KMS-11 (cell line): Measurements from ENCODE around the gene LENG8.

Experiments
- H2AFZ ChIP-seq: fragments of 200-600 bp; sonication (generic); 2 replicates; pipeline ENCODE4 v1.6.1; 2016; ENCODE audit warnings: antibody characterized with exemption, mixed run types, low read depth
- H3K27ac ChIP-seq: fragments of 200-600 bp; sonication (generic); 2 replicates; pipeline ENCODE4 v1.6.1; 2016; ENCODE audit warnings: mild to moderate bottlenecking, mixed run types
- H3K27me3 ChIP-seq: fragments of 200-600 bp; sonication (generic); 2 replicates; pipeline ENCODE4 v1.6.1; 2017; ENCODE audit warnings: mild to moderate bottlenecking, low read depth, mixed run types, moderate library complexity; ENCODE audit not compliant: insufficient read depth
- H3K36me3 ChIP-seq: fragments of 200-600 bp; sonication (generic); 2 replicates; pipeline ENCODE4 v1.6.1; 2017; ENCODE audit warnings: mild to moderate bottlenecking, mixed run types; ENCODE audit not compliant: insufficient read depth
- H3K4me1 ChIP-seq: fragments of 200-600 bp; sonication (generic); 2 replicates; pipeline ENCODE4 v1.6.1; 2016; ENCODE audit warnings: mild to moderate bottlenecking, low read depth, mixed run types; ENCODE audit not compliant: poor library complexity, severe bottlenecking
- H3K4me2 ChIP-seq: fragments of 200-600 bp; sonication (generic); 2 replicates; pipeline ENCODE4 v1.7.0; 2016; ENCODE audit warnings: mild to moderate bottlenecking, mixed run types
- H3K4me3 ChIP-seq: fragments of 200-600 bp; sonication (generic); IDR thresholded peaks from 2 replicates; pipeline ENCODE4 v1.6.1; 2017; ENCODE audit warnings: low read depth, low read length, mixed read lengths; ENCODE audit not compliant: insufficient read depth
- H3K79me2 ChIP-seq: fragments of 200-600 bp; sonication (generic); 2 replicates; pipeline ENCODE4 v1.6.1; 2016; ENCODE audit warnings: low read depth, mixed run types; ENCODE audit not compliant: insufficient read depth
- H3K9ac ChIP-seq: fragments of 200-600 bp; sonication (generic); 2 replicates; pipeline ENCODE4 v1.6.1; 2016; ENCODE audit warnings: mild to moderate bottlenecking, mixed run types
- H4K20me1 ChIP-seq: fragments of 200-600 bp; sonication (generic); 2 replicates; pipeline ENCODE4 v1.6.1; 2016; ENCODE audit warnings: mild to moderate bottlenecking, mixed run types; ENCODE audit not compliant: insufficient read depth
- TF ChIP-seq, protein P1 (sequence below): fragments of 200-600 bp; sonication (generic); conservative IDR thresholded peaks from 2 replicates; pipeline ENCODE4 v1.6.1; 2017; ENCODE audit warnings: low read depth, mild to moderate bottlenecking, antibody characterized with exemption, low read length, moderate library complexity, mixed read lengths

LENG8 gene

DNA sequence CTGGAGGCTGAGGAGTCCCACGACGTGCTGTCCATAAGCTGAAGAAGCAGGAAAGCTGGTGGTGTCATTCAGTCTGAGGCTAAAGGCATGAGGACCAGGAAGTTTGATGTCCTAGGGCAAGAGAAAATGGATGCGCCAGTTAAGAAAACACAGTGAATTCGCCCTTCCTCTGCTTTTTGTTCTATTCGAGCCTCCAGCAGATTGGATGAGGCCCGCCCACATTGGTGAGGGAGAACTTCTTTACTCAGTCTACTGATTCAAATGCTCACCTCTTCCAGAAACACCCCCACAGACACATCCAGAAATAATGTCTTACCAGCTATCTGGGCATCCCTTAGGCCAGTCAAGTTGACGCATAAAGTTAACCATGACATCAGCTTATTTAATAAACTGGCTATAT, 41.2 kb upstream of the LENG8 start:
- H3K79me2 ChIP-seq, result no peaks in the 10 kb centered on the region
- no peak overlapping the region for H3K27ac ChIP-seq
- TF ChIP-seq, protein P1, sequence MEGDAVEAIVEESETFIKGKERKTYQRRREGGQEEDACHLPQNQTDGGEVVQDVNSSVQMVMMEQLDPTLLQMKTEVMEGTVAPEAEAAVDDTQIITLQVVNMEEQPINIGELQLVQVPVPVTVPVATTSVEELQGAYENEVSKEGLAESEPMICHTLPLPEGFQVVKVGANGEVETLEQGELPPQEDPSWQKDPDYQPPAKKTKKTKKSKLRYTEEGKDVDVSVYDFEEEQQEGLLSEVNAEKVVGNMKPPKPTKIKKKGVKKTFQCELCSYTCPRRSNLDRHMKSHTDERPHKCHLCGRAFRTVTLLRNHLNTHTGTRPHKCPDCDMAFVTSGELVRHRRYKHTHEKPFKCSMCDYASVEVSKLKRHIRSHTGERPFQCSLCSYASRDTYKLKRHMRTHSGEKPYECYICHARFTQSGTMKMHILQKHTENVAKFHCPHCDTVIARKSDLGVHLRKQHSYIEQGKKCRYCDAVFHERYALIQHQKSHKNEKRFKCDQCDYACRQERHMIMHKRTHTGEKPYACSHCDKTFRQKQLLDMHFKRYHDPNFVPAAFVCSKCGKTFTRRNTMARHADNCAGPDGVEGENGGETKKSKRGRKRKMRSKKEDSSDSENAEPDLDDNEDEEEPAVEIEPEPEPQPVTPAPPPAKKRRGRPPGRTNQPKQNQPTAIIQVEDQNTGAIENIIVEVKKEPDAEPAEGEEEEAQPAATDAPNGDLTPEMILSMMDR, result no peak
- peaks cover 10% of the 10 kb centered on the region for H3K27me3 ChIP-seq
- H4K20me1 ChIP-seq, result no peaks in the 10 kb centered on the region
- H2AFZ ChIP-seq, result no peak overlapping the region
- no peaks in the 10 kb centered on the region for H3K36me3 ChIP-seq
- H3K4me2 ChIP-seq, result no peak overlapping the region
- no peak overlapping the region for H3K9ac ChIP-seq
- no peak overlapping the region for H3K4me3 ChIP-seq
- H3K4me1 ChIP-seq, result no peaks in the 10 kb centered on the region

GRCh38 chr19:54408456-54409026, 40.5 kb upstream of the LENG8 start:
- H2AFZ ChIP-seq, result no peak overlapping the region
- H3K4me1 ChIP-seq, result no peaks in the 10 kb centered on the region
- H3K4me3 ChIP-seq, result no peak overlapping the region
- no peak overlapping the region for H3K4me2 ChIP-seq
- H3K79me2 ChIP-seq, result no peaks in the 10 kb centered on the region
- no peak overlapping the region for H3K9ac ChIP-seq
- no peaks in the 10 kb centered on the region for H4K20me1 ChIP-seq
- no peaks in the 10 kb centered on the region for H3K36me3 ChIP-seq
- no peak overlapping the region for H3K27ac ChIP-seq
- TF ChIP-seq, protein P1, result no peak
- H3K27me3 ChIP-seq, result peaks cover 10% of the 10 kb centered on the region

DNA sequence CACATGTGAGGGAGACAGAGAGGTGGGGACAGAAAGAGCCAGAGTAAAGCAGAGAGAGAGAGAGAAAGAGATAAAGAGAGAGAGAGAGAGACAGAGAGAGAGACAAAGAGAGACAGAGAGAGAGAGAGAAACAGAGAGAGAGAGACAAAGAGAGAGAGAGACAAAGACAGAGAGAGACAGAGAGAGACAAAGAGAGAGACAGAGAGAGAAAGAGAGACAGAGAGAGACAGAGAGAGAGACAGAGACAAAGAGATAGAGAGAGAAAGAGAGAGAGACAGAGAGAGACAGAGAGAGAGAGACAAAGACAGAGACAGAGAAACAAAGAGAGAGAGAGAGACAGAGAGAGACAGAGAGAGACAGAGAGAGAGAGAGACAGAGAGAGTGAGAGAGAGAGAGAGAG, 38.0 kb upstream of the LENG8 start:
- TF ChIP-seq, protein P1, result no peak
- Histone ChIP-seq H3K4me3 (no peak overlapping the region), H3K27me3 (peaks cover 2% of the 10 kb centered on the region; the same call in 1 of the 2 replicates), H4K20me1 (no peaks in the 10 kb centered on the region), H3K4me1 (no peaks in the 10 kb centered on the region), H3K27ac (no peak overlapping the region), H3K9ac (no peak overlapping the region), H2AFZ (no peak overlapping the region), H3K79me2 (no peaks in the 10 kb centered on the region), H3K36me3 (no peaks in the 10 kb centered on the region), H3K4me2 (no peak overlapping the region)

- no peak overlapping the region for H3K4me2 ChIP-seq
- H3K4me1 ChIP-seq, result no peaks in the 10 kb centered on the region
- peaks cover 2% of the 10 kb centered on the region; the same call in 1 of the 2 replicates for H3K27me3 ChIP-seq
- H3K9ac ChIP-seq, result no peak overlapping the region
- H3K27ac ChIP-seq, result no peak overlapping the region
- no peaks in the 10 kb centered on the region for H3K36me3 ChIP-seq
- H3K4me3 ChIP-seq, result no peak overlapping the region
- TF ChIP-seq, protein P1, result no peak
- H2AFZ ChIP-seq, result no peak overlapping the region
- H4K20me1 ChIP-seq, result no peaks in the 10 kb centered on the region
- no peaks in the 10 kb centered on the region for H3K79me2 ChIP-seq
Measured at GRCh38 chr19:54412877-54413276, 36.1 kb upstream of the LENG8 start.
